GM12878 (cell line): ENCODE data around the gene ARRDC4.

ENCODE experiments used
- DPF2 ChIP-seq: fragments of 450-650 bp; IDR thresholded peaks from 2 replicates; pipeline ENCODE4 v1.6.1; 2017; ENCODE audit warnings: mild to moderate bottlenecking
- EGR1 ChIP-seq, 2 experiments: IDR thresholded peaks; 1 replicate in 1 of 2; 2 replicates in 1 of 2; pipeline ENCODE4 v1.6.1; 2011 to 2012; ENCODE audit warnings: low read depth in 2 of 2, low read length in 2 of 2, borderline replicate concordance in 1 of 2, mild to moderate bottlenecking in 1 of 2, moderate library complexity in 1 of 2
- EZH2 ChIP-seq: IDR thresholded peaks from 2 replicates; pipeline ENCODE4 v1.6.1; 2012; ENCODE audit warnings: low read depth, mild to moderate bottlenecking, control low read depth, inconsistent platforms, low read length, borderline replicate concordance; ENCODE audit not compliant: control insufficient read depth
- PML ChIP-seq: IDR thresholded peaks from 2 replicates; pipeline ENCODE4 v1.6.1; 2012; ENCODE audit warnings: low read length, inconsistent platforms
- POLR2A ChIP-seq: IDR thresholded peaks from 2 replicates; pipeline ENCODE4 v1.6.1; 2011; ENCODE audit warnings: low read depth, mild to moderate bottlenecking, low read length
- TF ChIP-seq, protein P1 (sequence below), 3 experiments: IDR thresholded peaks in 2 of 3; conservative IDR thresholded peaks in 1 of 3; 2 replicates each; pipeline ENCODE4 v1.5.1; 2011; ENCODE audit warnings: low read depth in 3 of 3, low read length in 3 of 3, mild to moderate bottlenecking in 3 of 3, control low read depth in 2 of 3, moderate library complexity in 2 of 3, inconsistent platforms in 1 of 3, mixed read lengths in 1 of 3; ENCODE audit not compliant: control insufficient read depth in 2 of 3, insufficient read depth in 1 of 3; ENCODE audit errors: extremely low read depth in 1 of 3

DNA sequence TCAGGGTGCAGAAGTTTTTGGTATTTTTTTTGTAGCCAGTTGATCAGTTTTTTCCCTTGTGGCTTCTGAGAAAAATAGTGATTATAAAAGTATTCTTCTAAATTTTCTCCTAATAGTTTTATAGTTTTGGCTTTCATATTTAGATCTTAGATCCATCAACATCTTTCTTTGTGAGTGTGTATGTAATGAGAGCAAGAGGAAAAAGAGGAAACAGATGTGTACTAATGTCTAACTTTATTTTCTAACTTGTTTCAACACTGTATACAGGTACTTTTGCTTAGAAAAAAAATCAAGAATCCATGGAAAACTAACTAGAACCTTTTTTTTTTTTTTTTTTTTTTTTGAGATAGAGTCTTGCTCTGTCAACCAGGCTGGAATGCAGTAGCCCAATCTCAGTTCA, 53.1 kb downstream of the ARRDC4 start:
- TF ChIP-seq POLR2A = no peak
- TF ChIP-seq DPF2 = no peak
- TF ChIP-seq, protein P1, sequence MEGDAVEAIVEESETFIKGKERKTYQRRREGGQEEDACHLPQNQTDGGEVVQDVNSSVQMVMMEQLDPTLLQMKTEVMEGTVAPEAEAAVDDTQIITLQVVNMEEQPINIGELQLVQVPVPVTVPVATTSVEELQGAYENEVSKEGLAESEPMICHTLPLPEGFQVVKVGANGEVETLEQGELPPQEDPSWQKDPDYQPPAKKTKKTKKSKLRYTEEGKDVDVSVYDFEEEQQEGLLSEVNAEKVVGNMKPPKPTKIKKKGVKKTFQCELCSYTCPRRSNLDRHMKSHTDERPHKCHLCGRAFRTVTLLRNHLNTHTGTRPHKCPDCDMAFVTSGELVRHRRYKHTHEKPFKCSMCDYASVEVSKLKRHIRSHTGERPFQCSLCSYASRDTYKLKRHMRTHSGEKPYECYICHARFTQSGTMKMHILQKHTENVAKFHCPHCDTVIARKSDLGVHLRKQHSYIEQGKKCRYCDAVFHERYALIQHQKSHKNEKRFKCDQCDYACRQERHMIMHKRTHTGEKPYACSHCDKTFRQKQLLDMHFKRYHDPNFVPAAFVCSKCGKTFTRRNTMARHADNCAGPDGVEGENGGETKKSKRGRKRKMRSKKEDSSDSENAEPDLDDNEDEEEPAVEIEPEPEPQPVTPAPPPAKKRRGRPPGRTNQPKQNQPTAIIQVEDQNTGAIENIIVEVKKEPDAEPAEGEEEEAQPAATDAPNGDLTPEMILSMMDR (IDR thresholded peaks at IDR 0.05 in 2 of 3, conservative IDR thresholded peaks at IDR 0.05 in 1 of 3; ENCODE audit: control insufficient read depth in 2 of 3, extremely low read depth in 1 of 3, insufficient read depth in 1 of 3, low read depth in 3 of 3, low read length in 3 of 3) = no peak
- TF ChIP-seq EGR1 (IDR thresholded peaks at IDR 0.05; ENCODE audit: borderline replicate concordance in 1 of 2, low read depth in 2 of 2, low read length in 2 of 2) = no peak
- no peak for TF ChIP-seq PML
- TF ChIP-seq EZH2 = no peak
